ENCODE results near the gene NPLOC4. TPM values are rescaled to one million over a fixed set of nuclear protein-coding genes. Genes with fewer than 3 reads are reported as not detected.

Gene NPLOC4
- total and polyA plus RNA-seq, 2 of the 8 experiments (the other 6 are each of a cell fraction or from before 2014, with no cell fraction given) = 70.7 to 92.7 TPM

- no peak for TF ChIP-seq CTCF (IDR thresholded peaks at IDR 0.05; ENCODE audit: control extremely low read depth in 1 of 3, insufficient read depth in 1 of 3, low read depth in 1 of 3, low read length in 3 of 3)
- TF ChIP-seq CEBPB (IDR thresholded peaks at IDR 0.05; ENCODE audit: low read depth, low read length) = no peak
- TF ChIP-seq JUN (IDR thresholded peaks at IDR 0.05; ENCODE audit: low read depth, low read length) = no peak
- TF ChIP-seq SIX5 (IDR thresholded peaks at IDR 0.05; ENCODE audit: low read depth, low read length) = no peak
- TF ChIP-seq EP300 (IDR thresholded peaks at IDR 0.05; ENCODE audit: borderline replicate concordance in 1 of 2, low read depth in 2 of 2, low read length in 2 of 2) = no peak
- no peak for TF ChIP-seq TAF1 (IDR thresholded peaks at IDR 0.05; ENCODE audit: low read depth, low read length)
Measured at GRCh38 chr17:81612172-81612970, 24.5 kb downstream of the NPLOC4 start (continued).

Measured in H1 (cell line).